GM18511 (cell line): ENCODE data around the gene RFX4.

ENCODE experiments used
- ATAC-seq: cut with Tn5 transposase; IDR thresholded peaks from one replicate; pipeline ENCODE4 v1.9.1; 2021; ENCODE audit warnings: mild to moderate bottlenecking, moderate library complexity; ENCODE audit not compliant: unreplicated experiment

RFX4 gene

DNA sequence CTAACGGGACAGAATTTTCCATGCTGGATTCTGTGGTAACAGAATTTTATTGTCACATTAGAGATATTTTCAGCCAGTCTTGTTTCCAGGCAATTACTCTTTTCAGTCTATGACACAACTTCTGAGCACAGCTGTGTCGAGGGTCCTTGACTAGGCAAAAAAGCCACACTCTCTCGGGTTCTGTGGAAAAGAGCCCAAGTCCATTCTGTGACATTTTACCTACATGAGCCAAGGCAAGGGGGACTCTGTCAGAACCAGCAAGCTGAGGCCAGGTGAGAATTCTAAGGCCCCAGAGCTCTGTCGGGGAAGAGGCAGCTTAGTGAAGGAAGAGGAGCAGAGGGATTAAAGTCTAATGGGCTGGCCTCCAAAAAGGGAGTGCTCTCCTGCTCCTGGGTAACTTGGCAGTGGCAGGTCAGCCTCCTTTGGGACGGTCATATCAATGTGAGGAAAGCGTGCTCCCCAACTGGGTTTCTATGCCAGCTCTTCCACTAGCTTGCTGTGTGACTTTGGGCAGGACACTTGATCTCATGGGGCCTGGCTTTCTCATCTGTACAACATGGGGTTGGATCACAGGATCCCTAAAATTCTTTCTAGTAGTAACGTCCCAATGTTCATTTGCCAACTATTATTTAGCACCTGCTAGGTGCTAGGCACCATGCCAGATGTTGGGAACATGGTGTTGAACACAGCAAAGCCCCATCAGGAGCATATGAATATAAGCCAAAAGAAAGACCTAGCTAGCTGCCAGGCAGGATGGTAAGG, 175.7 kb downstream of the RFX4 start:
- no peak for ATAC-seq

DNA sequence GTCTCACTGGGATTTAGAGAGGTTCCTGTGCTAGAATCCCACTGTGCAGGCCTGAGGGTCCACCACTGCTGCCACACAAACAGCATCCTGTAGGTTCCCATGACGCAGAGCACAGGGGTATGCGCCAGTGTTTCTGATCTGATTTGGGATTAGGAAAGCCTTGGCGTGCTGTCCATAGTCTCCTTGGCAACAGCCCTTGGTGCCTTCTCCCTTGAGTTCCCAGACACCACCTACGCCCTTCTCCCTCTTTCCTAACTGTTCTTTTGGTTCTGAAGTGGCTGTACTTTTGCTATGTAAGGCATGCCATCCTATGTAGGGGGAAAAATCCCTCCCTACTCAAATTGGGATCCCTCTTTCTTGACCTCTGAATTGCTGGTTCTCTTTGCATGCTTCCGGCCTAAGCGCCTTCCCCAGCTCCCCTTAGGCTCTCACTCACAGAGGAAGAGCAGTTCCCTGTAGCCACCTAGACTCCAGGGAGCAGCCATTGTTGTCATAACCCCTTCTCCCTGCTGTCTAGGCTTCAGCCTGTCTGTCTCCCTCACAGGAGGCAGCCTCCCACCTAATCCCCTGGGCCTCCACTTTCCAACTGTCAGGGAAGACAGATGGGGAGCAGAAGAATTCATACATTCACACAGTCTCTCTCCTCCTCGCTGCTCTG, 176.9 kb downstream of the RFX4 start:
- no peak for ATAC-seq

DNA sequence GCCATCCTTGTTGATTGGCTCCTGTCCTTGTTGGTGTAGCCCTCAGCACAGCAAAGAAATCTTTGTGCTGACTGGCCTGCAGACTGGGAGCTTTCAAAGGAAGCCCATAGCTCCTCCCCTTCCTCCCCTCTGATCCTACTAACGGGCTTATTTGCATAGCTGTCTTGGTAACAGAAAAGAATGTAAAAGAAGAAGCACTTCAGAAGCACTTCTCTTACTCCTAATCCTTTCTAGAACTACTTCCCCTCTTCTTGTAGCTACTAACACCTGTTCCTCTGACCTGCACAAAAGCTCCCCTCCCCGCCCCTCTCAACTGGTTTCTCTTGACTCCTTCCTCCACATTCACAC, 177.4 kb downstream of the RFX4 start:
- peak; percentile 99 for ATAC-seq

DNA sequence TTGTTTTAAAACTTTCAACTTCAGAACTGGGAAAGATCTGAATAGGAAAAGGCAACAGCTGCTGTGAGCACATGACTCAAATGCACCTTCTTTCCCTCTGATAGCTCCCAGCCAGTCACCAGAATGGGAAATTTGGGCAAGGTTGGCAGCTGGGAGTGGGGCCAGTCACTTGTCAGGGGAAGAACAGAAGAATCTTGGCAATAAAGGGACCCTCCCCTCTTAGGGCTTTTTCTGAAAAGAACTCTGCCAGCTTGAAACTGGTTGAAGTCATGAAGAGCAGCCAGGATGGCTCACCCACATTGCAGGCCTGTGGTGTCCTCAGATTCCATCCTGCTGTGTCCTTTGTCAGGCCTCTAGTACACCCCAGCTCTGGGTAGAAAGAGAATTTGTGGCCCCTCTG, 181.4 kb downstream of the RFX4 start:
- no peak for ATAC-seq

DNA sequence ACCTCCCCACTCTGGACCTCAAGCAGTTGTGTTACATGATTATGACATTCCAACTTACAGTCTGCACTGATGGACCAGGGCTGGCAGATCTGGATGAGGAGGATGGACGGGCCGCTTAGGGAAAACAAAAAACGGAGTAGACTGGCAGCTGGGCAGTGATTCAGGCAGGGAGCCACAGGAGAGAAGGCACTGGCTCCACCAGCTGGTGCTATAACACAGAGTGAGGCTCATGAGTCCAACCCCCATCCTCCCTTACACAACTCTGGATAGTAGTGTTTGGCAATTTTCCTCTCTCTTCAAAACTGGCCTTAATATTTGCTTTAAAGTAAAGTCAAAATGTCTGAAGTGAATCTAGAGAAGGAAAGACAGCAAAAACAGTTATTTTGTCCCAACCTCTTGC, 181.9 kb downstream of the RFX4 start:
- ATAC-seq, result no peak

DNA sequence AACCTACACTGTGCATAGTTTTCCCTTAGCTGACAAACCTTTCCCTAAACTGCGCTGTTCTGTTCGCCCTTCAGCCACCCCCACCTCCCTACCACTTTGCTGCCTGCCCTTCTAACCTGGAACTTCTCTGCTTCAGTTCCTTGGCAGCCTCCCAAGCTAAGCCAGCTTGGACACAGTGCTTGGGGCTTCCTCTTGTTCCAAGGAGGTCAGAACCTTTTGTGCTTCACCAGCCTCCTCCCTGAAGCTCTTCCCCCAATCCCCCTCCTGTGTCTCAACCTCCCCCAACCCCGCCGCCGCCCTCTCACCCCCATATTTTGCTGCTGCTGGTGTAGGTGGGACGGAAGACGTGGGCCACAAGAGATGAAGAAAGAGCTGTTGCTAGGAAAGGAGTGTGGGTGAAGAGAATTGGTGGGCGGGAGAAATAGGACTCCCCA, 183.6 kb downstream of the RFX4 start:
- ATAC-seq, result no peak

DNA sequence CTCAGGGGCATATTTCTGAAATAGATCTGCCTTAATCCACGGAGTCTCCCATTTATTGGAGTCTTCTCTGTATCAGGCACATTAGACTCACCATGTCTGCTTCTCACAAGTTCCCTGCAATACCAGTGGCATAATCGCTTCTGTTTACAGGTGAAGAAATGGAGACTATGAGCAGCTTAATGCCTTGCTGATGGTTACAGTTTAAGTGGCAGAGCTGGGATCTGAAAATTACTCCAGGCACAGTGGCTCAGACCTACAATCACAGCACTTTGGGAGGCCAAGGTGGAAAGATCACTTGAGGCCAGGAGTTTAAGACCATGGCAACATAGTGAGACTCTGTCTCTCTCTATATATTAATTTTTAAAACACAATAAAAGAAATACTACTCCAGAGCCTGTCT, 184.4 kb downstream of the RFX4 start:
- no peak for ATAC-seq

DNA sequence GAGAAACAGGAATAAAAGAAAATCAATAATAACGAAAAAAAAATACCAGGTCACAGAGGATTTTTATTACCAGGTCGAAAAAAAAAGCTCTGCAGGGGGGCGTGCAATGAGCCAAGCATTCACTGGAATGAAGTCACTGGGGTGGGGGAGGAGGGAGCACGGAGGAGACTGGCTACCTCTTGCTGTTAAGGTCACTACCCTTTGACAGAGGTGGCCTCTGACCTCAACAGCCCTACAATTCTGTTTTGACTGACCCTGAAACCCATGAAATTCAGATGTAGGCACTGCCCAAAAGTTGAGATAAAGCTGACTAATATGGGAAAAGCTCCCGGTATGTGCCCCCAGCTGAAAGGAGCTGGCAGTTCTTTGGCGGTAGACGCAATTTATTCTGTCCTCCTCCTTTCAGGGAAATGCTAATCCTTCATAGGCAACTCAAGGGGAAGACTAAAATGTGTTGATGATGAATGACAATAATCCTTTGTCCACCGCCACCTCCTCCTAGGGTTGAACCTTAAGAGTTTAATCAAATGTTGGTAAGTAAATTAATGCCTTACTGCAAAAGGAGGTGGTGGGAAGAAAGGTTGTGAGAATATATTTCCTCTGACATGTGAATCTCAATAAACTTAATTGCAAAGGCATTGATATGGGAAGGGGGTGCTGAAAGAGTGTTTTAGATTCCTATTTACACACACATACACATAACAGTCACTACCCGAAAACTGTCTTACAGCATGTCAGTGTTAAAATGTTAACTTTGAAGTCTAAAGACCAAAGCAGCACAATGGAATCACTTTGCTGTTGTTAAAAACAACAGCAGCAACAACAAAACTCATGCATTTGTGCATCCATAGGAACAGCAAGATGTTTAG, 185.4 kb downstream of the RFX4 start:
- ATAC-seq, result no peak

DNA sequence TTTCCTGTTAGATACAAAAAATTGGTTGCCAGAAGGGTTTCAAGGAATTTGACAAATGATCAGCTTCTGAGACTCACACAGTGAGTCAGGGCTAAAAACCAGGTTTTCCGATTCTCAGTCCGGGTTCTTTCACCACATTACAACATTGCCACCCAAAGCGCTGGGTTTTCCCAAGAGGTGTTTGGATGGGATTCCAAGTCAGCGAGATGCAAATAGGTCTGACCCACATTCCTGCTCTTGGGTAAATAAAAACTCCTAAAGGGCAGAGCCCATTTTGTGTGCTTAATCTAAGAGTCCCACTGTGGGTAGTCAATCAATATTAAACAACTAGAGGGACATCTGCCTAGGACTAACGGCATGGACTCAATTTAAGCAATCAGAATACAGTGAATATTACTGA, 186.3 kb downstream of the RFX4 start:
- ATAC-seq, result no peak

DNA sequence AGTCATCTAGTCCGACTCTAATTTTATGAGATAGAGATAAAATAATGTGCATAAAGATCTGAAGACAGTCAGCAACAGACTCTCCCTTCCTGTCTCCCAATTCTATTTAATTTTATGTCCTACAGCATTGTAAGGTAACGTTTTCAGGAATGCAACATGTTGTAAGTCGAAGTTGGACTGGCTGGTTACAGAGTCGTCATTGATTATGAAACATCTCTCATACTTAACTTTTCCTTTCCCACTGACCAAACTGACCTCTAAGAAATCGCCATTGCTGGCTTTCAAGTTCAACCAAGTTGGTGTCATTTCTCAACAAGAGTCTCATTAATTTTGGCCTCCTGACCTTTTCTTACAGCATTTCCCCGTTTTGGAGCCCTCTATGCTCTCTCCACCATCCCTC, 186.7 kb downstream of the RFX4 start:
- no peak for ATAC-seq

DNA sequence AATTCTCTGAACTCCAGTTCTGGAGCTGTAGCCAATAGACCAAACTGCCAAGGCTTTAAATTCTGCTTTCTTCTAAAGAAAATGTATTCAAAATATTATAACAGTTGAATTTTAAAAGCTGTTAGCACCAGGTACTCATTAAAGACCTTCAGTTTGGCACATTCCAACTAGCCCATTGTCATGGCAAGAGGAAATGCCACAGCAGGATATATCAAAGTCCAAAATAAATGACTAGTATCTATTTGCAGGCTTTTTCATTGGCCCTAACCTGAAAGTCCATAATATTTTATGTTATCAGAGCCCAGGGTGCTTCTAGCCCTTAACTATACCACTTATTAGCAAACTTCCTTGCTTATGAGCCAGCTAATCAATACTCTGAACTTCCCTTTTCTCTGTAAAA, 188.6 kb downstream of the RFX4 start:
- ATAC-seq, result no peak

DNA sequence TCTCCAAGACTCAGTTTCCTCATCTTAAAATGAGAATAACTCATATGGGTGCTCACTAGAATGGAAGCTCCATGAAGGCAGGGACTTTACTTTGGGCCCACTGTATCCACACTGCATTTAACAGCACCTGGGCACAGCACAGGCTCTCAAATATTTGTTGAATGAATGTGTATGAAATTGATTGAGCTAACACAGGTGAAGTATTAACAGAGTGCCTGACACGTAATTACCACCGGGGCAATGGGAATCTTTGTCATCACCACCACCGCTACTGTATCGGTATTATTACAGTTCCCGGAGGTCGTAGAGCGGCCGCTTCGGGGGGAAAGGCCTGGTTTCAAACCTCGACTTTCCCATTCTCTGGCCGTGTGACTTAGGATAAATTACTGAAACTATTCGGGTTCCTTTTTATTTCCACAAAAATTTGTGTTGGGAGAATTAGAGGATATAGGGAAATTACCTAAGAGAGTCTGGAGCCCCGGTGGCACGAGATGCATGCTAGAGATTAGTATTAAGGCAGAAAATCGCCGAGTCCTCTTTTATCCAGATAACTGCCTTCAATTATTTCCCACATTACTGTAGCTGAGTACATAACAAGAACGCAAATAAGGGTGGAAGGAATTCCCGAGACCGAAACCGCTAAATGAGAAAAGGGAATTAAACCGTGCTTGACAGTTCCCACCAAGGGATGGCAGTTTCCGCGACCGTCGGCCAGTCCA, 190.6 kb downstream of the RFX4 start:
- ATAC-seq, result no peak

DNA sequence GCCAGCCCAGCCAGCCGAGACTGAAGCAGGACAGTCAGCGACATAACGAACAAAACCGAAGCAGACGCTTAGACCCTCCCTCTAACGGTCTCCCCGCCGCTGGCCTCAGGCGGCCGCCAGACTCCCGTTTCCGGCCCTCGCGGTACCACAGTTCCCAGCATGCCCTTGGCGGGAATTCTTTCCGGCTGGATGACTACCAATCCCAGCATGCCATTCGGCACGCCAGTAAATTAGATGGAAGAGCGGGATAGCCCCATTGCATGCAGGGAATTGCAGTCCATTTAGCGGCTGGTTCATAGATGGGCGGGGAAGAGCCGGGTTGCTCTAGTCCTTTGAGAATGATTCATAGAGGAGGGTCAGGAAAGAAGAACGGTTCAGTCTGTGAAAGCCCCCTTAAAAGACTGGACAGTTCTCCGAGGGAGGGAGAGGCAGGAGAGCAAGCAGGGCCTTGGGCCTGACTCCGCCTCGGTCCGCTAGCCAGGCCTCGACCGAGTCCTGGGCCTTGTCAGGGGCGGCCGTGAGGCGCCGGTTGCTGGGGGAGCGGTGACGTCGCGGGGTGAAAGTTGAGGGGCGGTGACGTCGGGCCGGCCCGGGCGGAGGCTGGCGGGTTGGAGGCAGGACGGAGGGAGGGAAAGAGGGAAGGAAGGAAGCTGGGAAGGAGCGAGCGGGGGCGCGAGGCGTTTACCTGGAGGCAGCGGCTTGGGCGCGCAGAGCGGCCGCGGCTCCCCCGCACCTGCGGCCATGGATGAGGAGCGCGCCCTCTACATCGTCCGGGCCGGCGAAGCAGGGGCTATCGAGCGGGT, 191.4 kb downstream of the RFX4 start, which contains the start of gene RIC8B:
TSS of gene RIC8B (plus strand) at position 678 of the 803 bp plus-strand sequence. CDS start at position 742, 64 bp downstream.
- peak; percentile 90 for ATAC-seq

DNA sequence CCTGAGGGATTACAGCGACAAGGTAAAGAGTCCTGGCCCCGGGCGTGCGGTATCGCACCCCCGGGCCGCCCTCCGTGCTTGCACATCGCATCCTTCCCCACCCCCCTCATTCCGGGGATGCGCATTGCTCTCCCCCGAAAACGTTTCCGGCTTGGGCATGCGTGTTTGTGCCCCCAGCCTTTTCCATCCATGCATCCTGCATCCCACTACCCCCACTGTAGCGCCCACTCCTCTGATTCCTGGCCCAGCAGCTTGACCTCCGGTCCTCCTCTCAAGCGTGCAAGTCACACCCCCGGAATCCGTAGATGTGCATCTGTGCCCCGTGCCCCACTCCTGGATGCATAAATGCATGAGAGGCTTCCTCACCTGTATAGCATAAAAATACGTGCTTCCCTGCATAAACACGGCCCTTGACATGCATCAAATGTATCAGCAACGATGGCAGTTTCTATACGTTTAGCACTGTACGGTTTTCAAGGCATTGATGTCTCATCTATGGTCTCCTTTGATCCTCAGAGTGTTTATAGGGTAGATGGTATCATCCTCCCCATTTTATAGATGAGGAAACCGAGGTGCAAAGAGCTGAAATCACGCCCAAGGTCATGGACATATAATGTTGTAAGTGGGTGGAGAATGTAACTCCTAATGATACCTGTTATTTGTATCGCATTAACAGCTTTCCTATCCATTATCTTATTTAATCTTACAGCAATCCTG, 192.2 kb downstream of the RFX4 start:
- ATAC-seq, result peak; percentile 6

DNA sequence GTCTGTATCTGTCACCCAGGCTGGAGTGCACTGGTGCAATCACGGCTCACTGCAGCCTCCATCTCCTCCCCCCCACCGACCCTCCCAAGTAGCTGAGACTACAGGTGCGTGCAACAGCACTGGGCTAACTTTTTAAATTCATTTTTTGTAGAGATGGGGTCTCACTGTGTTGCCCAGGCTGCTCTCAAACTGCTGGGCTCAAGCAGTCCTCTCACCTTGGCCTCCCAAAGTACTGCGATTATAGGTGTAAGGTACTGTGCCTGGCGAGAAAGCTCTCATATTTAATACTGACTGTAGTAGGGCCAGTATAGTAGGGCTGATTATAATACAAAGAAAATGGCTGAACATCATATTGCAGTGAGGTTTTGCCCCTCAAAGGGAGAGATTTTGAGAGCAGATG, 194.1 kb downstream of the RFX4 start:
- no peak for ATAC-seq

DNA sequence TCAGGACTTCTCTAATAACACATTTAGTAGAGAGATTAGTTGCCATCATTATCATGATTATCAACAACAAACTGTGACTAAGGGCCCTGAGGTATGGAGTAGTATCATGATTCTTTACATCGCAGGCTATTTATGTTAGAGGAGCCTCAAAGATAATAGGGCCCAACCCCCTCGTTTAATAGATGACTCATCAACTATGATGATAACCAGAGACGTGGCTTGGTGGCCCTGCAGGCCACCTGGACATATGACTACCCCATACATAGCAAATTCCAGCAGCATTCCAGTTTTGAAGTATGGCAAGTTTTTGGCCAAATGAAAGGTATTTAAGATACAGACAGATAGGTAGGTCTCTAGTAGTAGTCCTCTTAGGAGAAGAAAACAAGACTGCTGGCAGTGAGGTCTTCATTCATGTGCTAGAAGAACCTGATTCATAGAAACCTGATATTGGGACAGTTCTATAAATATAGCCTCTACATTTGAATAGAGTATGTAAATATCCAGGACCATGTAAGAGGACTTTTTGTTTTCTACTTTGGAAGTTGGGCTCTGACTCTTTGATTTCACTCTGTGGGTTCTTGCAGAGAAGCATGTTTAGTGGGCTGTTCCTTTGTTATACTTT, 197.3 kb downstream of the RFX4 start:
- ATAC-seq, result no peak

DNA sequence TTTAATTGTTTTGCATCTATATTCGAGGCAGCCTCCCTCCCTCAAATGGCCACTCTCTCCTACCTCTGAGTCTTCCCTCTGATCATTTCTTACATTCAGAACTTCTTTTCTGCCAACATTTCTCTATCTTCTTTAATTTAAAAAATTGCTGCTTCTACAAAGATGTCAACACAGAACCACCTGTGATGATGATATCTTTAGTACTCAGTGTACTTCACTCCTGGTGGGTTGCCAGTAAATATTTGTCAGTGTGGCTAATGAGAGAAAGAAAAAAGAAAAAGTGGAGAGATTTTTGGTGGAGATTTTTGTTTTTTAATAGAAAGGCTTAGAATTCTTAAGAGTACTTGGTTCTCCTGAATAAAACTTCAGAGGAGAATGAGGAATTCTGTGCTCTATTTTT, 199.8 kb downstream of the RFX4 start:
- ATAC-seq, result no peak

DNA sequence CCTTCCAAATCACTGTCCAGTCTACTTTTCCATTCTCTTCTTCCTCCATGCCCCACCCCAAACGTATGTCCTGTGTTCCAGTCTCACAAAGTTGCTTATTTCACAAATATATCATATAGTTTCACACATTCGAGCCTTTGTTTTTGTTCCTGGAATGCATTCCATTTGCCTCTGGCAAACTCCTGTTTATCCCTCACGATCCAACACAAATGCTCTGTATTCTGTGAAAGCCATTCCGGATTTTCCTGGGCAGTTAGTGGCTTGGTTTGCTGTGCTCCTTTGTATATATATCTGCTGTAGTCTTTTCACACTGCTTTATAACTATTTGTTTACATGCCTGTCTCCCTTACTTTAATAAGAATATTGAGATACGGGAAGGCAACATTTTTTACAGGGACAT, 200.7 kb downstream of the RFX4 start:
- no peak for ATAC-seq

DNA sequence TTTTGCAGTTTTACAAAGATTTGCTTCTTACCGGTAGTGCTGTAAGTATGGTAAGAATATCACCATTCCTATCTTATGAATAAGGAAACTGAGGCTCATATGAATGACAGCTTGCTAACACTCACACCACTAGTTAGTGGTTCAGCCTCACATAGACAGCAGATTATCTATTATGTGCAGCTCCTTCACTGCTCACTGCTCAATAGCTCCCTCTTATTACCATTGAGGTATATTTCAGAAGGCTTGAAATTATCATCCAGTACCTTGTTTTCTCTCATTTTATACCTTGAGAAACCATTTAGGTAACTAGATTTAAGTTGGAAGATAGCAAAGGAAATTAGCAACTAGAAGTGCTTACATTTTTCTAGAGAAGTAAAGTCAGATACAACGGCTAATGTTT, 207.2 kb downstream of the RFX4 start:
- ATAC-seq, result no peak
